HepG2 (cell line): ENCODE results near the gene TMX3. TPM values are rescaled to one million over a fixed set of nuclear protein-coding genes. Genes with fewer than 3 reads are reported as not detected.

Source experiments
- ATAC-seq: fragments of 200-7000 bp; cut with Tn5 transposase; 3 replicates; pipeline ENCODE4 v1.9.1; 2020; ENCODE audit warnings: mild to moderate bottlenecking, moderate library complexity
- BruUV-seq: library from RNA; stranded (reverse); fragments of 400-500 nt; replicated peaks from 2 replicates; lab custom pipeline; 2021; lab: Mats Ljungman, UMichigan
- CTCF ChIA-PET: fragments of 300-600 bp; formaldehyde crosslinking; extraction: SDS; loops from one replicate; lab custom pipeline; 2021; ENCODE audit warnings: low total read pairs, inconsistent platforms, low intra/inter-chr PET ratio; lab: Yijun Ruan, JAX
- POLR2A ChIA-PET: fragments of 350-600 bp; sonication (Branson Sonifier 250); formaldehyde crosslinking; loops from one replicate; lab custom pipeline; 2020; ENCODE audit warnings: antibody characterized with exemption, inconsistent platforms; lab: Yijun Ruan, JAX
- DNase-seq: peaks from one replicate; pipeline ENCODE4 v3.0.0-alpha.2; 2015; ENCODE audit warnings: low spot score
- FAIRE-seq: peaks from 3 replicates; lab custom pipeline; 2011; peaks lifted over from hg19 to GRCh38; lab: Jason Lieb, UNC
- H2AFZ ChIP-seq: one replicate; pipeline ENCODE4 v1.6.1; 2011; ENCODE audit warnings: low read length, inconsistent platforms
- H3K27ac ChIP-seq: fragments of 300-600 bp; 3 replicates; pipeline ENCODE4 v1.8.0; 2011; ENCODE audit warnings: mixed run types, mild to moderate bottlenecking, mixed read lengths, low read length, inconsistent platforms; ENCODE audit not compliant: insufficient read depth; ENCODE audit errors: extremely low read length
- H3K27me3 ChIP-seq, 2 experiments: fragments of 200-600 bp in 1 of 2; 2 replicates in 1 of 2; 3 replicates in 1 of 2; pipeline versions ENCODE4 v1.6.0 to v1.8.0; 2011; ENCODE audit warnings: low read length in 2 of 2, mild to moderate bottlenecking in 2 of 2, moderate library complexity in 2 of 2, inconsistent platforms in 1 of 2; ENCODE audit not compliant: insufficient read depth in 2 of 2, control insufficient read depth in 1 of 2
- H3K36me3 ChIP-seq, 2 experiments: fragments of 200-600 bp in 1 of 2; replicated peaks in 1 of 2; 2 replicates in 1 of 2; 3 replicates in 1 of 2; pipeline versions ENCODE4 v1.5.1 to v1.8.0; 2011; ENCODE audit warnings: low read length in 2 of 2, inconsistent platforms in 1 of 2; ENCODE audit not compliant: insufficient read depth in 2 of 2, control insufficient read depth in 1 of 2
- H3K4me1 ChIP-seq: 2 replicates; pipeline ENCODE4 v1.5.1; 2012; ENCODE audit warnings: low read length, inconsistent platforms; ENCODE audit not compliant: insufficient read depth
- H3K4me2 ChIP-seq: 2 replicates; pipeline ENCODE4 v1.6.0; 2011; ENCODE audit warnings: low read depth, low read length, inconsistent platforms
- H3K4me3 ChIP-seq, 3 experiments: fragments of 200-600 bp in 1 of 3; sonication (generic), shearing (Covaris generic) in 1 of 3; replicated peaks in 1 of 3; 2 replicates each; pipeline ENCODE4 v1.5.1; 2011 to 2016; ENCODE audit warnings: low read length in 3 of 3, inconsistent platforms in 2 of 3, low read depth in 2 of 3, mild to moderate bottlenecking in 2 of 3, control low read depth in 1 of 3, mixed read lengths in 1 of 3; ENCODE audit not compliant: insufficient read depth in 1 of 3
- H3K79me2 ChIP-seq: one replicate; pipeline ENCODE4 v1.6.1; 2011; ENCODE audit warnings: low read length, inconsistent platforms; ENCODE audit not compliant: insufficient read depth
- H3K9ac ChIP-seq: 2 replicates; pipeline ENCODE4 v1.6.0; 2011; ENCODE audit warnings: mild to moderate bottlenecking, low read depth, low read length, inconsistent platforms; ENCODE audit not compliant: insufficient read depth
- H3K9me3 ChIP-seq: 2 replicates; pipeline ENCODE4 v1.5.1; 2012; ENCODE audit warnings: mild to moderate bottlenecking, low read length
- H4K20me1 ChIP-seq: 2 replicates; pipeline ENCODE4 v1.6.0; 2011; ENCODE audit warnings: inconsistent platforms, mild to moderate bottlenecking, low read length, moderate library complexity; ENCODE audit not compliant: insufficient read depth
- ARNT2 ChIP-seq: sonication (generic); formaldehyde crosslinking; IDR thresholded peaks from 2 replicates; pipeline ENCODE4 v1.8.0; 2022; ENCODE audit warnings: mild to moderate bottlenecking, low read depth, missing genetic modification reagents, moderate library complexity
- BHLHE40 ChIP-seq: IDR thresholded peaks from 2 replicates; pipeline ENCODE4 v1.6.1; 2011; ENCODE audit warnings: low read length, improper control_type of control experiment
- ETV5 ChIP-seq: IDR thresholded peaks from 2 replicates; pipeline ENCODE4 v1.6.1; 2018; ENCODE audit warnings: missing biosample characterization, missing genetic modification reagents, inconsistent platforms, borderline replicate concordance
- MEF2D ChIP-seq: sonication (generic); formaldehyde crosslinking; IDR thresholded peaks from 2 replicates; pipeline ENCODE4 v1.5.1; 2020; ENCODE audit warnings: mild to moderate bottlenecking, missing genetic modification reagents
- MTA1 ChIP-seq: sonication (generic); formaldehyde crosslinking; IDR thresholded peaks from 2 replicates; pipeline ENCODE4 v1.4.0; 2020; ENCODE audit warnings: missing genetic modification reagents, mild to moderate bottlenecking, borderline replicate concordance
- RARA ChIP-seq: IDR thresholded peaks from 2 replicates; pipeline ENCODE4 v1.6.1; 2016; ENCODE audit warnings: missing genetic modification reagents, missing compliant biosample characterization
- RBAK ChIP-seq: sonication (generic); formaldehyde crosslinking; IDR thresholded peaks from 2 replicates; pipeline ENCODE4 v1.5.1; 2020; ENCODE audit warnings: mild to moderate bottlenecking, missing genetic modification reagents
- SIX1 ChIP-seq: sonication (generic); formaldehyde crosslinking; IDR thresholded peaks from 2 replicates; pipeline ENCODE4 v1.4.0; 2020; ENCODE audit warnings: missing genetic modification reagents, borderline replicate concordance
- SNRNP70 ChIP-seq: fragments of 200-400 bp; formaldehyde crosslinking; IDR thresholded peaks from 2 replicates; pipeline ENCODE4 v1.6.1; 2017; ENCODE audit warnings: mild to moderate bottlenecking, low read depth, low read length, moderate library complexity
- SP5 ChIP-seq: IDR thresholded peaks from 2 replicates; pipeline ENCODE4 v1.6.1; 2016; ENCODE audit warnings: low read depth, borderline replicate concordance
- THAP11 ChIP-seq: IDR thresholded peaks from 2 replicates; pipeline ENCODE4 v1.6.1; 2016; ENCODE audit warnings: missing biosample characterization, missing genetic modification reagents
- TRIM24 ChIP-seq: sonication (generic); formaldehyde crosslinking; IDR thresholded peaks from 2 replicates; pipeline ENCODE4 v1.8.0; 2022; ENCODE audit warnings: mild to moderate bottlenecking, missing genetic modification reagents
- XRCC5 ChIP-seq: fragments of 200-400 bp; formaldehyde crosslinking; optimal IDR thresholded peaks from 2 replicates; pipeline ENCODE3; 2017; ENCODE audit warnings: mild to moderate bottlenecking, low read length
- ZBTB38 ChIP-seq: sonication (generic); formaldehyde crosslinking; IDR thresholded peaks from 2 replicates; pipeline ENCODE4 v1.5.1; 2020; ENCODE audit warnings: mild to moderate bottlenecking, missing genetic modification reagents
- ZFP82 ChIP-seq: sonication (generic); formaldehyde crosslinking; IDR thresholded peaks from 2 replicates; pipeline ENCODE4 v1.5.1; 2020; ENCODE audit warnings: mild to moderate bottlenecking, missing genetic modification reagents, borderline replicate concordance
- ZKSCAN1 ChIP-seq: fragments of 150-350 bp; IDR thresholded peaks from 2 replicates; pipeline ENCODE4 v1.6.1; 2014; ENCODE audit warnings: low read length
- ZNF280B ChIP-seq: sonication (generic); formaldehyde crosslinking; IDR thresholded peaks from 2 replicates; pipeline ENCODE4 v1.5.0; 2020; ENCODE audit warnings: missing genetic modification reagents, mild to moderate bottlenecking, borderline replicate concordance
- ZNF367 ChIP-seq: sonication (generic); formaldehyde crosslinking; IDR thresholded peaks from 2 replicates; pipeline ENCODE4 v1.4.0; 2020; ENCODE audit warnings: missing genetic modification reagents, borderline replicate concordance
- ZNF703 ChIP-seq: sonication (generic); formaldehyde crosslinking; IDR thresholded peaks from 2 replicates; pipeline ENCODE4 v1.5.1; 2020; ENCODE audit warnings: missing genetic modification reagents, mild to moderate bottlenecking, moderate library complexity, borderline replicate concordance
- ZNF891 ChIP-seq: sonication (generic); formaldehyde crosslinking; IDR thresholded peaks from 2 replicates; pipeline ENCODE4 v1.5.0; 2020; ENCODE audit warnings: mild to moderate bottlenecking, missing genetic modification reagents
- WGBS: methylation state at CpG from one replicate; pipeline ENCODE4 v1.1.6; 2017; ENCODE audit warnings: low lambda C conversion rate; 5-methylcytosine and 5-hydroxymethylcytosine counted together
- in situ Hi-C: cut with HindIII; loops from 2 replicates; pipeline ENCODE4 v1.10.0; 2017; ENCODE audit warnings: low pct_unique_long_range_greater_than_20kb; ENCODE audit not compliant: extremely low pct_ligation_motif_present
- intact Hi-C: fragments of 100-400 bp; cut with micrococcal nuclease; formaldehyde crosslinking; loops from one replicate; pipeline ENCODE4 v1.10.0; 2022; ENCODE audit not compliant: unreplicated experiment
- polyA plus RNA-seq, 8 experiments: library from polyadenylated mRNA; depleted of rRNA in 3 of 8; stranded (reverse) in 7 of 8; unstranded in 1 of 8; fragments of >200 nt; fragmentation: Illumina TruSeq in 4 of 8; extraction: Trizol in 4 of 8; gene quantifications; 2 replicates each; pipeline versions ENCODE4 v1.2.1 to v1.2.3, GENCODE V29; 2011 to 2016; ENCODE audit warnings: low read depth in 4 of 8, missing spikeins in 1 of 8, mixed read lengths in 1 of 8; ENCODE audit not compliant: insufficient read depth in 1 of 8
- total RNA-seq, 5 experiments: library from RNA; depleted of rRNA; stranded (reverse); fragments of >200 nt; fragmentation: Illumina TruSeq; extraction: Trizol; gene quantifications; 2 replicates each; pipeline ENCODE4 v1.2.3, GENCODE V29; 2016; ENCODE audit warnings: low read depth in 1 of 5
- TF ChIP-seq, protein P1 (sequence below): sonication (generic); formaldehyde crosslinking; IDR thresholded peaks from 2 replicates; pipeline ENCODE4 v1.8.0; 2022; ENCODE audit warnings: missing genetic modification reagents, mild to moderate bottlenecking, moderate library complexity, borderline replicate concordance

The TMX3 gene
- total and polyA plus RNA-seq, 2 of the 13 experiments (the other 11 are each of a cell fraction or from before 2014, with no cell fraction given) = 12.9 to 25.0 TPM

- TF ChIP-seq, protein P1, sequence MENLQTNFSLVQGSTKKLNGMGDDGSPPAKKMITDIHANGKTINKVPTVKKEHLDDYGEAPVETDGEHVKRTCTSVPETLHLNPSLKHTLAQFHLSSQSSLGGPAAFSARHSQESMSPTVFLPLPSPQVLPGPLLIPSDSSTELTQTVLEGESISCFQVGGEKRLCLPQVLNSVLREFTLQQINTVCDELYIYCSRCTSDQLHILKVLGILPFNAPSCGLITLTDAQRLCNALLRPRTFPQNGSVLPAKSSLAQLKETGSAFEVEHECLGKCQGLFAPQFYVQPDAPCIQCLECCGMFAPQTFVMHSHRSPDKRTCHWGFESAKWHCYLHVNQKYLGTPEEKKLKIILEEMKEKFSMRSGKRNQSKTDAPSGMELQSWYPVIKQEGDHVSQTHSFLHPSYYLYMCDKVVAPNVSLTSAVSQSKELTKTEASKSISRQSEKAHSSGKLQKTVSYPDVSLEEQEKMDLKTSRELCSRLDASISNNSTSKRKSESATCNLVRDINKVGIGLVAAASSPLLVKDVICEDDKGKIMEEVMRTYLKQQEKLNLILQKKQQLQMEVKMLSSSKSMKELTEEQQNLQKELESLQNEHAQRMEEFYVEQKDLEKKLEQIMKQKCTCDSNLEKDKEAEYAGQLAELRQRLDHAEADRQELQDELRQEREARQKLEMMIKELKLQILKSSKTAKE (CRISPR knock-in tag) = no peak
- TF ChIP-seq MTA1 (CRISPR knock-in tag) = no peak
- TF ChIP-seq ARNT2 (CRISPR knock-in tag) = no peak
- TF ChIP-seq BHLHE40 = no peak
- TF ChIP-seq SNRNP70 = no peak
- TF ChIP-seq MEF2D (CRISPR knock-in tag) = no peak
- no peak for TF ChIP-seq RBAK (CRISPR knock-in tag)
- TF ChIP-seq, all 625 proteins: peak for 0
Observed at GRCh38 chr18:68722821-68723220, 7.9 kb upstream of the TMX3 start (continued).

- no peak for DNase-seq
- no peaks in the 10 kb centered on the region for H3K79me2 ChIP-seq
- H3K9ac ChIP-seq = no peak overlapping the region
- no peaks in the 10 kb centered on the region for H3K36me3 ChIP-seq
- no peaks in the 10 kb centered on the region for H3K27me3 ChIP-seq
- H3K4me3 ChIP-seq = no peak overlapping the region
- H3K27ac ChIP-seq = no peak overlapping the region
- no peak overlapping the region for H2AFZ ChIP-seq
- ATAC-seq = no peak
- no peaks in the 10 kb centered on the region for H4K20me1 ChIP-seq
- BruUV-seq = no TSS peak
- no peaks in the 10 kb centered on the region for H3K9me3 ChIP-seq
- no peaks in the 10 kb centered on the region for H3K4me1 ChIP-seq
- no peak overlapping the region for H3K4me2 ChIP-seq
- POLR2A ChIA-PET = no interaction called here
- 92% methylated on average over 8 of the region's 8 CpGs for WGBS
- CTCF ChIA-PET = no interaction called here
- no peak for FAIRE-seq
- in situ Hi-C loops (no loop called here), intact Hi-C loops (no loop called here)
- TF ChIP-seq SIX1 (CRISPR knock-in tag) = no peak
- TF ChIP-seq ZKSCAN1 = no peak
- no peak for TF ChIP-seq ZBTB38 (CRISPR knock-in tag)
- no peak for TF ChIP-seq ZNF891 (CRISPR knock-in tag)
- no peak for TF ChIP-seq ZNF367 (CRISPR knock-in tag)
- TF ChIP-seq ZFP82 = no peak
- TF ChIP-seq ZNF703 = no peak
- TF ChIP-seq ETV5 (CRISPR knock-in tag) = no peak
- no peak for TF ChIP-seq THAP11
- no peak for TF ChIP-seq TRIM24 (CRISPR knock-in tag)
- no peak for TF ChIP-seq XRCC5
- no peak for TF ChIP-seq ZNF280B (CRISPR knock-in tag)
- no peak for TF ChIP-seq RARA
- no peak for TF ChIP-seq SP5 (CRISPR knock-in tag)
Observed at GRCh38 chr18:68721681-68722583, 7.0 kb upstream of the TMX3 start.
